IPS-18c (cell line): ENCODE results near the gene CELF1.

ENCODE experiments used
- H3K4me3 ChIP-seq: 2 replicates; pipeline ENCODE4 v1.7.0; 2013; ENCODE audit warnings: low read depth, mild to moderate bottlenecking, low read length, moderate library complexity; ENCODE audit not compliant: insufficient read depth
- H3K9me3 ChIP-seq: one replicate; pipeline ENCODE4 v1.6.1; 2013; ENCODE audit warnings: mild to moderate bottlenecking, low read length, moderate library complexity; ENCODE audit not compliant: control insufficient read depth, insufficient read depth

The CELF1 gene

GRCh38 chr11:47449541-47449940 lies 103.4 kb downstream of the CELF1 start:
- no peaks in the 10 kb centered on the region for H3K9me3 ChIP-seq
- no peak overlapping the region for H3K4me3 ChIP-seq

GRCh38 chr11:47448566-47449427 lies 104.1 kb downstream of the CELF1 start, which contains the start of gene RAPSN:
Gene RAPSN (minus strand): TSS chr11:47449136. CDS start chr11:47448964, 172 bp downstream.
- no peak within 1 kb of the TSS for H3K4me3 ChIP-seq
- no peaks in the 10 kb centered on the region for H3K9me3 ChIP-seq

DNA sequence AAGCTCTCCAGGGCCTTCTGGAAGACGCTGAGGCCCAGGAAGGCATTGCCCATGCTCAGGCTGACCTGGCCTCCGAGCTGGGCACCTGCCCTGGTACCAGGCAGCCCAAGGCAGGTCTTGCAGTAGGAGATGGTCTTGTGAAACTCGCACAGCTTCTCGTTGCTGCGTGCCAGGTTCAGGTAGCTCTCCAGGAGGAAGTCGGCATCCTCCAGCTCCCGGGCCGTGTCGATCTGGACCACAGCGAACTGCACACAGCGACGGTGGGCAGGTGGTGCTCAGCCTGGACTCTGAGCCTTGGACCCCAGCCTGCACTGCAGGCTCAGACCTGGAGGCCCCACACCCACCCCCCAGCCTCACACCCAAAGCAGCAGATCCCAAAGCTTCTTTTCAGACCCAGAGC lies 105.0 kb downstream of the CELF1 start:
- Histone ChIP-seq H3K9me3 (no peaks in the 10 kb centered on the region), H3K4me3 (no peak overlapping the region)

GRCh38 chr11:47446833-47447232 lies 106.1 kb downstream of the CELF1 start:
- no peak overlapping the region for H3K4me3 ChIP-seq
- H3K9me3 ChIP-seq, result no peaks in the 10 kb centered on the region

GRCh38 chr11:47445840-47446239 lies 107.1 kb downstream of the CELF1 start:
- Histone ChIP-seq H3K9me3 (no peaks in the 10 kb centered on the region), H3K4me3 (no peak overlapping the region)

DNA sequence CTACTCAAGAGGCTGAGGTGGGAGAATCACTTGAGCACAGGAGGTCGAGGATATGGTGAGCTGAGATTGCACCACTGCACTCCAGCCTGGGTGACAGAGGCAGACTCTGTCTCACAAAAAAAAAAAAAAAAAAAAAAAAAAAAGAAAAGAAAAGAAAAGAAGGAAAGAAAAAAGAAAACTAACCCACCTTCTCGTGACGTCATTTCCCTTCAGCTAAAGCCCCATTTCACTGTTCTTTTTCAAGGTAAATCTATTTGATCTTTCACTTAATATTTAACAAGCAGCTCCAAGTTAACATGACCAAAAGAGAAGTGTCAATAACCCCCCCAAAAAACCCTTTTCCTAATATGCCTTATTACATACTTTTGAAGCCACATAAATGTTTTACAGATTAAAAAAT lies 109.1 kb downstream of the CELF1 start:
- no peak overlapping the region for H3K4me3 ChIP-seq
- no peaks in the 10 kb centered on the region for H3K9me3 ChIP-seq

DNA sequence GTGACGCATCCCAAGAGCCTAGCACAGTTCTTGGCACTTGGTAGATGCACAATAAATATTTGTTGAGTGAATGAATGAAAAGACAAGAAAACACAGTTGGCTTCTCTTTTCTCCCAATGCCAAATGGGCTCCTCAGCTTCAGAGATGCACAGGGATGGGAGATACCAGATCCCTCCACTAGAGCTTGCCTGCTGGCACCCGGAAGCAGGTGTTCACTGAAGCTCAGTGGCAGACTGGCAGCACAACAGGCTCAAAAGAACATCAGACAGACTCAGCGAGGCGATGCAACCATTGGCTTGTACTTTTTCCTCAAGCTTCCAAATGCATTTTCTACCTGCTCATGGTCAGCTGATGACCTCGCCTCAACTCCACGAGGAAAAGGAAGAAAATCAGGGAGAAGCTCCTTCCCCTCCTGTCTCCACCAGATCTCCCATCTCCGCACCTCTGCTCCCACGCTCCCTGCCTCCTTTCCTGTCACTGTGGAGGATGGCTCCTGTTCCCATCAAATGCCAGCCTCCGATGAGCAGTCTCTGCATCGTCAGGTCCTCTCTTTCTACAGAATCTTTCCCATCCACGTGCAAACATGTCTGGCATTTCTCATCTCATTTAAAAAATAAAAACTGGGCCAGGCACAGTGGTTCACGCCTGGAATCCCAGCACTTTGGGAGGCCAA lies 109.8 kb downstream of the CELF1 start:
- H3K9me3 ChIP-seq, result no peaks in the 10 kb centered on the region
- H3K4me3 ChIP-seq, result no peak overlapping the region

DNA sequence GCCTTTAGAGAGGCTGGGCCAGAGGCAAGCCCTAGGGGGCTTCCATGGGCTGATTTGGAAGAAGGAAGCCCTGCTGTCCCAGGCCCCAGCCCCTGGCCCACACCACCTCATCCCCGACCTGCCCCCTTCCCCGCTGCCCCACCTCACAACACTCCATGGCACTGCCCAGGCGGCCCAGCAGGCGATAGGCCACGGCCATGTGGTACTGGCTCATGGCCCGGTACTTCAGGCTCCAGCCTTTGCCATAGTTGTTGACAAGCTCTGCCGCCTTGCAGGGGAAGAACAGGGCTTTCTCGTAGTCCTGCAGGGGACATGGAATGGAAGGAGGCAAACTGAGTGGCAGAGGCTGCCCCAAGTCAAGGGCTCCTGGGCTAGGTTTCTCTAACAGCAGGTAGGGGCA lies 110.4 kb downstream of the CELF1 start:
- Histone ChIP-seq H3K9me3 (no peaks in the 10 kb centered on the region), H3K4me3 (no peak overlapping the region)

DNA sequence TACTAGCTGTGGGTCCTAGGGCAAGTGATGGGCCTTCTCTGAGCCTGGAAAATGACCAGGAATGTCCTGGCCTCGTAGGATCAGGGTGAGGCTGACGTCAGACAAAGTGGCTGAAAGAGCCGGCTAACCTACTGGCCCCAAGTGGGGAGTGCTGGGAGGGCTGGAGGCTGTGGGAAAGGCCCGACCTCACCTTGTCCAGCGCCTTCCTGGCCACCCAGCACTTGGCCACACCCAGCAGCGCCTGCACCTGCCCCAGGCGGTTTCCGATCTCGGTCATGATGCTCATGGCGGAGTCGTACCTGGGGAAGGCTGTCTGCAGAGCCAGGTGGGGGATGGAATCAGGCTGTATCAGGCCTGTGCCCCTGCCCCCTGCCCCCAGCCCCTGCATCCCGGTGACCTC lies 111.5 kb downstream of the CELF1 start:
- no peaks in the 10 kb centered on the region for H3K9me3 ChIP-seq
- H3K4me3 ChIP-seq, result no peak overlapping the region

DNA sequence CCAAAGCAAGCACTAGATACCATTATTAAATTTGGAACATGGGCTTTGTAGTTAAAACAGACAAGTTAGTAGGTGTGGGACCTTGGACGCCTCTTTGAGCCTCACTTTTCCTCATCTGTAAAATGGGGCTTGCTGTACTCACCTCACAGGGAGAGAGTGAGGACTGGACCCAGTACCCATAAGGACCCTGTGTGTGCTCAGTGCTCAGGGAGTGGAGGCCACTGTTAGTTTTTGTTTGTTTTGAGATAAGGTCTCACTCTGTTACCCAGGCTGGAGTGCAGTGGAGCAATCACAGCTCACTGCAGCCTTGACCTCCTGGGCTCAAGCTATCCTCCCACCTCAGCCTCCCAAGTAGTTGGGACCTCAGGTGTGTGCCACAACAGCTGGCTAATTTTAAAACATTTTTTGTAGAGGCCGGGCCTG lies 112.9 kb downstream of the CELF1 start:
- H3K4me3 ChIP-seq, result no peak overlapping the region
- no peaks in the 10 kb centered on the region for H3K9me3 ChIP-seq

GRCh38 chr11:47438721-47439120 lies 114.2 kb downstream of the CELF1 start:
- H3K9me3 ChIP-seq, result no peaks in the 10 kb centered on the region

DNA sequence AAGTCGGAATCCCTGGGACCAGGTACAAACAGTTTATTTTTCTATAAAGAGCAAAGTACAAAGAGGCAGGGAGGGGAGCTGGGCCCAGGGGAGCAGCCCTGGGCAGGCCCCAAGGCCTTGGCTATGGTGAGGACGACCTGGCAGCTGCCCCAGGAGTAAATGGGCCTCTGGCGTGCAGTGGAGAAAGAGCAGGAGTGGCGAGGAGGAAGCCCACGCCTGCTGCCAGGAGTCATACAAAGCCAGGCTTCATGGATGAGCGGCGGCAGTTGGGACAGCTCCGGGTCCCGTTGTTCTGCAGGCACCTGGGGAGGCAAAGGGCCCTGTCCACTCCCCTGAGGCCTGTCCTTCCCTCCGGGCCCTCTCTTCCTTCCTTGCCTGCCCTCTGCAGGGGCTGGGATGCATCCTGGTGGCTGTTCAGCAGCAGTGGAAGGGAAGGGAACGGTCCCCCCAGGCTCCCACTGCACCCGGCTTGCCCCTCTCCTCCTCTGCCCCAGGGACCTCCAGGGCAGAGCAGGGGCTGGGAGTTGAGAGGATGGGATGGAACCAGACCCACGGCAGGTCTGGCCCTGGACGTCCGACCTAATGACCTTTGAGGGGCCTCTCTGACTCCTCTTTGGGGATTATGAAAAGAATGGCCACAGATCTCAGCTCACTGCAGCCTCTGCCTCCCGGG lies 115.0 kb downstream of the CELF1 start:
- H3K9me3 ChIP-seq, result no peaks in the 10 kb centered on the region

More at GRCh38 chr11:47438721-47439120, 114.2 kb downstream of the CELF1 start:
- no peak overlapping the region for H3K4me3 ChIP-seq

DNA sequence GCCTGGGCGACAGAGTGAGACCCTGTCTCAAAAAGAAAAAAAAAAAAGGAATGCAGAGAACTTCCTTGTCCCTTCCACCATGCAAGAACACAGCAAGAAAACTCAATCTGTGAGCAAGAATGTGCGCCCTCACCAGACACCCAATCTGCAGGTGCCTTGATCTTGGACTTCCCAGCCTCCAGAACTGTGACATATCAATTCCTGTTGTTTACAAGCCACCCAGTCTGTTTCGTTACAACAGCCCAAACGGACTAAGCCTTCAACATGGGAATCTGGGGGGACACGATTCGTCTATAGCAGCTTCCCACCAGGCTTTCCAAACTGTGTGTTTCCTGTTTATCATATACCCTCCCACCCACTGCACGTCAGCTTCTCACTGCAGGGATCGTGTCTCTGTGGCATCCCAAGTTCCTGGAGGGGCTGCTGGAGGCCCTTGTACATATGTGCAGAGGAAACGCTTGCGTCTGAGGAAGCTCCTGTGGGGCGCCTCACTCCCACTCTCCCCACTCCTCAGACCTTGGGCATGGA lies 115.7 kb downstream of the CELF1 start:
- H3K4me3 ChIP-seq, result no peak overlapping the region
- no peaks in the 10 kb centered on the region for H3K9me3 ChIP-seq

More for the DNA sequence above, 115.0 kb downstream of the CELF1 start:
- no peak overlapping the region for H3K4me3 ChIP-seq

DNA sequence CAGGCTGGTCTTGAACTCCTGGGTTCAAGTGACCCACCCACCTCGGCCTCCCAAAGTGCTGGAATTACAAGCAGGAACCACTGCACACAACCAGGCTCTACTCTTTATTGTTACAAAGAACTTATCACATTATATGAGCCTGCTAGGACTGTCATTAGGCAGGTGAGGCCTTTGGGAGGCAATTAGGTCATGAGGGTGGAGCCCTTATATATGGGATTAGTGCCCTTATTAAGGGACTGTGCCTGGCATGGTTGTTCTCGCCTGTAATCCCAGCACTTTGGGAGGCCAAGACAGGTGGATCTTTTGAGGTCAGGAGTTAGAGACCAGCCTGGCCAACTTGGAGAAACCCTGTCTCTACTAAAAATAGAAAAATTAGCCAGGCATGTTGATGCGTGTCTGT lies 116.2 kb downstream of the CELF1 start:
- Histone ChIP-seq H3K9me3 (no peaks in the 10 kb centered on the region), H3K4me3 (no peak overlapping the region)

- Histone ChIP-seq H3K9me3 (no peaks in the 10 kb centered on the region), H3K4me3 (no peak overlapping the region)
Measured at GRCh38 chr11:47435687-47436086, 117.2 kb downstream of the CELF1 start.

GRCh38 chr11:47434011-47434786 lies 118.7 kb downstream of the CELF1 start:
- Histone ChIP-seq H3K4me3 (no peak overlapping the region), H3K9me3 (no peaks in the 10 kb centered on the region)

- no peaks in the 10 kb centered on the region for H3K9me3 ChIP-seq
- H3K4me3 ChIP-seq, result no peak overlapping the region
Measured at GRCh38 chr11:47433157-47433556, 119.8 kb downstream of the CELF1 start.
